ENCODE data around the gene ZC3H13.

DNA sequence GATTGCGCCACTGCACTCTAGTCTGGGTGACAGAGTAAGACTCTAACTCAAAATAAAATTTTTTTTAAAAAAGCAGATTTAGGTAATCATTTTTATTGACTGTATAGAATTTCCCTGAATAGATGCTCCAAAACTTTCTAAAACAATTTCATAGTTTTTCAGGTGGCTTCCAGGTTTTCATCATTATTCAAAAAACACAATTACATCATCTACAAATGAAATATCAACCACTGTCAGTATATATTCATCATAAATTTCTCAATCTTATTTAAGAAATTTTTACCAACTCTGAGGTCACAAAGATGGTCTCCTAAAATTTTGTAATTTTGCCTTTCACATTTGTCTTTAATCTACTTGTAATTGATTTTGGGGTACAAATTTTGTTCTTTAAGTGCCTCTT lies 48.1 kb downstream of the ZC3H13 start:
- TF ChIP-seq GABPA (IDR thresholded peaks at IDR 0.05; ENCODE audit: low read depth) (no peak), POLR2AphosphoS5 (IDR thresholded peaks at IDR 0.05; ENCODE audit: low read depth) (no peak), SPI1 (IDR thresholded peaks at IDR 0.05; ENCODE audit: borderline replicate concordance, low read depth) (no peak)
- TF ChIP-seq, protein P1, sequence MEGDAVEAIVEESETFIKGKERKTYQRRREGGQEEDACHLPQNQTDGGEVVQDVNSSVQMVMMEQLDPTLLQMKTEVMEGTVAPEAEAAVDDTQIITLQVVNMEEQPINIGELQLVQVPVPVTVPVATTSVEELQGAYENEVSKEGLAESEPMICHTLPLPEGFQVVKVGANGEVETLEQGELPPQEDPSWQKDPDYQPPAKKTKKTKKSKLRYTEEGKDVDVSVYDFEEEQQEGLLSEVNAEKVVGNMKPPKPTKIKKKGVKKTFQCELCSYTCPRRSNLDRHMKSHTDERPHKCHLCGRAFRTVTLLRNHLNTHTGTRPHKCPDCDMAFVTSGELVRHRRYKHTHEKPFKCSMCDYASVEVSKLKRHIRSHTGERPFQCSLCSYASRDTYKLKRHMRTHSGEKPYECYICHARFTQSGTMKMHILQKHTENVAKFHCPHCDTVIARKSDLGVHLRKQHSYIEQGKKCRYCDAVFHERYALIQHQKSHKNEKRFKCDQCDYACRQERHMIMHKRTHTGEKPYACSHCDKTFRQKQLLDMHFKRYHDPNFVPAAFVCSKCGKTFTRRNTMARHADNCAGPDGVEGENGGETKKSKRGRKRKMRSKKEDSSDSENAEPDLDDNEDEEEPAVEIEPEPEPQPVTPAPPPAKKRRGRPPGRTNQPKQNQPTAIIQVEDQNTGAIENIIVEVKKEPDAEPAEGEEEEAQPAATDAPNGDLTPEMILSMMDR (IDR thresholded peaks at IDR 0.05; ENCODE audit: insufficient read depth, low read length) = no peak
- TF ChIP-seq, protein P2, sequence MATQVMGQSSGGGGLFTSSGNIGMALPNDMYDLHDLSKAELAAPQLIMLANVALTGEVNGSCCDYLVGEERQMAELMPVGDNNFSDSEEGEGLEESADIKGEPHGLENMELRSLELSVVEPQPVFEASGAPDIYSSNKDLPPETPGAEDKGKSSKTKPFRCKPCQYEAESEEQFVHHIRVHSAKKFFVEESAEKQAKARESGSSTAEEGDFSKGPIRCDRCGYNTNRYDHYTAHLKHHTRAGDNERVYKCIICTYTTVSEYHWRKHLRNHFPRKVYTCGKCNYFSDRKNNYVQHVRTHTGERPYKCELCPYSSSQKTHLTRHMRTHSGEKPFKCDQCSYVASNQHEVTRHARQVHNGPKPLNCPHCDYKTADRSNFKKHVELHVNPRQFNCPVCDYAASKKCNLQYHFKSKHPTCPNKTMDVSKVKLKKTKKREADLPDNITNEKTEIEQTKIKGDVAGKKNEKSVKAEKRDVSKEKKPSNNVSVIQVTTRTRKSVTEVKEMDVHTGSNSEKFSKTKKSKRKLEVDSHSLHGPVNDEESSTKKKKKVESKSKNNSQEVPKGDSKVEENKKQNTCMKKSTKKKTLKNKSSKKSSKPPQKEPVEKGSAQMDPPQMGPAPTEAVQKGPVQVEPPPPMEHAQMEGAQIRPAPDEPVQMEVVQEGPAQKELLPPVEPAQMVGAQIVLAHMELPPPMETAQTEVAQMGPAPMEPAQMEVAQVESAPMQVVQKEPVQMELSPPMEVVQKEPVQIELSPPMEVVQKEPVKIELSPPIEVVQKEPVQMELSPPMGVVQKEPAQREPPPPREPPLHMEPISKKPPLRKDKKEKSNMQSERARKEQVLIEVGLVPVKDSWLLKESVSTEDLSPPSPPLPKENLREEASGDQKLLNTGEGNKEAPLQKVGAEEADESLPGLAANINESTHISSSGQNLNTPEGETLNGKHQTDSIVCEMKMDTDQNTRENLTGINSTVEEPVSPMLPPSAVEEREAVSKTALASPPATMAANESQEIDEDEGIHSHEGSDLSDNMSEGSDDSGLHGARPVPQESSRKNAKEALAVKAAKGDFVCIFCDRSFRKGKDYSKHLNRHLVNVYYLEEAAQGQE (IDR thresholded peaks at IDR 0.05; ENCODE audit: insufficient replicate concordance, low read depth) = no peak
